HFFc6 (cell line): ENCODE measurements around the gene PRAME. TPM values are rescaled to one million over a fixed set of nuclear protein-coding genes. Genes with fewer than 3 reads are reported as not detected.

Experiments used
- DNase-seq: peaks from one replicate; pipeline ENCODE4 v3.0.0-alpha.2; 2018
- H3K27ac Mint-ChIP-seq: 2 replicates; pipeline ENCODE4 v1.8.0; 2020; ENCODE audit warnings: mild to moderate bottlenecking, mixed read lengths
- H3K27me3 Mint-ChIP-seq: 2 replicates; pipeline ENCODE4 v1.8.0; 2021; ENCODE audit warnings: mild to moderate bottlenecking, moderate library complexity, mixed read lengths; ENCODE audit not compliant: insufficient read depth
- H3K36me3 Mint-ChIP-seq: 2 replicates; pipeline ENCODE4 v1.8.0; 2021; ENCODE audit warnings: low read depth, mixed read lengths
- H3K4me1 Mint-ChIP-seq: 2 replicates; pipeline ENCODE4 v1.8.0; 2020; ENCODE audit warnings: low read depth, mixed read lengths
- H3K4me3 Mint-ChIP-seq: 2 replicates; pipeline ENCODE4 v1.8.0; 2020; ENCODE audit warnings: mild to moderate bottlenecking, moderate library complexity, mixed read lengths
- H3K9me3 Mint-ChIP-seq: 2 replicates; pipeline ENCODE4 v1.8.0; 2020; ENCODE audit warnings: mild to moderate bottlenecking, mixed read lengths
- total RNA-seq, 6 experiments: library from RNA; stranded (reverse); fragmentation: NEBNext Ultra II Directional; extraction: Animal tissue kit (Norgen Biotek cat#: 25700); gene quantifications; 2 replicates in 1 of 6; 3 replicates in 5 of 6; pipeline ENCODE4 v1.2.3, GENCODE V29; 2021
- TF ChIP-seq, protein P1 (sequence below): fragments of 200-600 bp; sonication (generic); IDR thresholded peaks from 2 replicates; pipeline ENCODE4 v1.5.0; 2021; ENCODE audit warnings: antibody characterized with exemption, mild to moderate bottlenecking

The PRAME gene
- total RNA-seq, 6 experiments from 2014 or later = not detected

DNA sequence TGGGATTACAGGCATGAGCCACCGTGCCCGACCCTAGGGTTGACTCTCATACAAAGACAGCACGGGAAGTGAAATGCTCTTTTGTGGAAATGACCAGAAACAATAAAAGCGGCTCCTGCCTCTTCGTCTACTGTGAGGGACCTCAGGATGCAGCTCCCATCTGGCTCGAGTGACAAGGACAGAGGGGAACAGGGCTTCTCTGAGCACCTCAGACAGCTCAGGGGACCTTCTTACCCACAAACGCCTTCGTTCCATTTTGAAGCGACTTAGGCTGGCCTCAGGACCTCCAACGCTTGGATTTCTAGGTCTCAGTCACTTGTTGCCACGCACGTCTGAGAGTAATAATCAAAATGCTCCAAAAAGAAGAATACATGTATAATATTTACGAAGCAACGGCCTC, 2.5 kb downstream of the PRAME start:
- no peak for DNase-seq
- TF ChIP-seq, protein P1, sequence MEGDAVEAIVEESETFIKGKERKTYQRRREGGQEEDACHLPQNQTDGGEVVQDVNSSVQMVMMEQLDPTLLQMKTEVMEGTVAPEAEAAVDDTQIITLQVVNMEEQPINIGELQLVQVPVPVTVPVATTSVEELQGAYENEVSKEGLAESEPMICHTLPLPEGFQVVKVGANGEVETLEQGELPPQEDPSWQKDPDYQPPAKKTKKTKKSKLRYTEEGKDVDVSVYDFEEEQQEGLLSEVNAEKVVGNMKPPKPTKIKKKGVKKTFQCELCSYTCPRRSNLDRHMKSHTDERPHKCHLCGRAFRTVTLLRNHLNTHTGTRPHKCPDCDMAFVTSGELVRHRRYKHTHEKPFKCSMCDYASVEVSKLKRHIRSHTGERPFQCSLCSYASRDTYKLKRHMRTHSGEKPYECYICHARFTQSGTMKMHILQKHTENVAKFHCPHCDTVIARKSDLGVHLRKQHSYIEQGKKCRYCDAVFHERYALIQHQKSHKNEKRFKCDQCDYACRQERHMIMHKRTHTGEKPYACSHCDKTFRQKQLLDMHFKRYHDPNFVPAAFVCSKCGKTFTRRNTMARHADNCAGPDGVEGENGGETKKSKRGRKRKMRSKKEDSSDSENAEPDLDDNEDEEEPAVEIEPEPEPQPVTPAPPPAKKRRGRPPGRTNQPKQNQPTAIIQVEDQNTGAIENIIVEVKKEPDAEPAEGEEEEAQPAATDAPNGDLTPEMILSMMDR = no peak
- no peak overlapping the region for H3K4me3 Mint-ChIP-seq
- no peaks in the 10 kb centered on the region for H3K4me1 Mint-ChIP-seq
- no peak overlapping the region for H3K27ac Mint-ChIP-seq
- peaks cover 19% of the 10 kb centered on the region for H3K9me3 Mint-ChIP-seq
- H3K27me3 Mint-ChIP-seq = peaks cover 4% of the 10 kb centered on the region; the same call in 1 of the 2 replicates
- no peaks in the 10 kb centered on the region for H3K36me3 Mint-ChIP-seq

DNA sequence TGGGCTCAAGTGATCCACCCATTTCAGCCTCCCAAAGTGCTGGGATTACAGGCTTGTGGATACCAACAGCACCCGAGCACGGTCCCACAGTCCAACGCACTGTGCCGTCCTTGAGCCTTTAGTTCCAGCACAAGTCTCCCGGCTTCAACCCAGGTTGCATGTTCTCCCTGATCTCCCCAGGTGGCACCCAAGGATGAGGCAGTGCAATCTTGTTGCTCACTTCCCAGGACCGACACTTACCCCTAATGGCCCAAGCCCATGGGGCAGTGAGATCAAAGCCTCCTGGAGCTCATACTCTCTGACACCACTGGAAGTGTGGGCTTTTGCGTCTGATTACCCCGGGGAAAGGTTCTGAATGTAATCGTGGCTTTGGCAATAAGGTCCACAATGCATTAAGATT, 3.5 kb downstream of the PRAME start:
- Mint-ChIP-seq H3K27me3 (peaks cover 7% of the 10 kb centered on the region), H3K36me3 (no peaks in the 10 kb centered on the region), H3K9me3 (peaks cover 19% of the 10 kb centered on the region), H3K4me3 (no peak overlapping the region), H3K4me1 (no peaks in the 10 kb centered on the region), H3K27ac (no peak overlapping the region)
- DNase-seq = no peak
- TF ChIP-seq, protein P1 = no peak

DNA sequence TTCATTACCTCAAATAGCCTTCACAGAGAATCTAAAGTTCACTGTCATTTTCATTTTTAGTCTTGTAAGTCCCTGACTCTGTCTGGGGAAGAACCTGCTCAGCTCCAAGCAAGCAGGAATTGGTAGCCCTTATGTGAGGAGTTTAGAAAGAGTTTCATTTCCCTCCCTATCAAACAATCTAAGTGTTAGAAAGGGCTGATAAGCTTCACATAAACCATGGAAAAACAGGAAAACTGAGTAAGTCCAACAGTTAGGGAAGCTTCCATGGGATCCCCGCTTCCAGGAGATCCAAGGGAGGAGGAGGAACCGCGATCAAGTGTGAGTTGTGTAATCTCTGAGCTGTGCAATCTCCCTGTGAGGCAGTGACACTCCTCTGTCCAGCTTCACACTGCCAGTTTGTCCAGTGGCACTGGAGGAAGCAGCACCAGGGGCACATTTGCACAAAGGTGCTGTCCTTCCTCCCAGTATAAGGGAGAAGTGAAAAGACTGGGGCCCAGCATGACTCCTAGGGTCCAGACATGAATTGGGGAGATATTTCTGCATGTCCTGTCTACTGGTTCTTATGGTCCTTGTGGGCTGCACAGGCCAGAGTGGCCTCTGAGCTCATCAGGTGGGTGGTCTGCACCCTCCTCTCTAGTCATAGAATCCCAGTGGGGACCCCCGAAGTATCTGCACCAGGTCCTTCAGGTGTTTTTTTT, 4.3 kb downstream of the PRAME start:
- DNase-seq = no peak

DNA sequence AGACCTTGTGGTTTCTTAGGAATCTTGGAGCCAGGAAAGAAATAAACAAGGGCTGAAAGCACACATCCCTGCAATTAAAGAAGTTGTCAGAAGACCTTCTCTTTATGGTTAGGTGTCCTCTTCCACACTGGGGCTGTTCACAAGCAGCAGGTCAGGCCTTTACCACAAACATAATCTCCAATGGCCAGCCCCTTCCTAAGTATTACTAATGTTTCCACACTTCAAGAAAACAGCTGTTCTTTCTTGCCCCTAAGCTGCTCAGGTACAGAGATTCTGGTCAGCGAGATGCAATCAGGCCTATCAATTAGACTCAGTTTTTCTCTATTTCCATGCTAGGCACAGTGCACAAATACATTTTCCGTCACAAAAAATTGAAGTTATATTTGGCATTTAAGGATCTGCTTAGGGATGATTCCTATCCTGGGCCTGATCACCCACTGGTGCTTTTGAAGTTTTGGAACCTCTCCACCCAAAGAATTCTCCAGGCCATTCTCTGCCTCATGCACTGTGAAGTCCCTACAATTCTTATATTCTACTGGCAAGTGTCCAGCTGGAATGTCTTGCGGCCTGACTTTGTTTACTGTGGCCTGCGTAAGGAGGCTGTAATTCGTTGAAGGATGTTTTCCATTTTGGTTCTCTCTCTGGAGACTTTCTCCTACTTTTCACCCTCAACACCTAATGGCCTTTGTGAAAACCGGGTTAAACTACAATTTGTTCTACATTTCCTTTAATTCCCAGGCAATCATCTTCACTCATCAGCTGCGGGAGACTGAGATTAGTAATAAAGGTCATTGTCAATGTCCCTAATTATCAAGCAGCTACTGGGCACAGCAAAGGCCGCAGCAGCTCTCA, 5.1 kb downstream of the PRAME start:
- H3K4me3 Mint-ChIP-seq = no peak overlapping the region
- peaks cover 10% of the 10 kb centered on the region; the same call in 1 of the 2 replicates for H3K9me3 Mint-ChIP-seq
- H3K27me3 Mint-ChIP-seq = peaks cover 12% of the 10 kb centered on the region
- H3K4me1 Mint-ChIP-seq = no peaks in the 10 kb centered on the region
- H3K27ac Mint-ChIP-seq = no peak overlapping the region
- TF ChIP-seq, protein P1 = no peak
- DNase-seq = no peak
- H3K36me3 Mint-ChIP-seq = no peaks in the 10 kb centered on the region

More for the DNA sequence above, 4.3 kb downstream of the PRAME start:
- TF ChIP-seq, protein P1 = no peak
- Mint-ChIP-seq H3K27ac (no peak overlapping the region), H3K4me1 (no peaks in the 10 kb centered on the region), H3K4me3 (no peak overlapping the region), H3K36me3 (no peaks in the 10 kb centered on the region), H3K9me3 (peaks cover 14% of the 10 kb centered on the region; the same call in 1 of the 2 replicates), H3K27me3 (peaks cover 10% of the 10 kb centered on the region)

DNA sequence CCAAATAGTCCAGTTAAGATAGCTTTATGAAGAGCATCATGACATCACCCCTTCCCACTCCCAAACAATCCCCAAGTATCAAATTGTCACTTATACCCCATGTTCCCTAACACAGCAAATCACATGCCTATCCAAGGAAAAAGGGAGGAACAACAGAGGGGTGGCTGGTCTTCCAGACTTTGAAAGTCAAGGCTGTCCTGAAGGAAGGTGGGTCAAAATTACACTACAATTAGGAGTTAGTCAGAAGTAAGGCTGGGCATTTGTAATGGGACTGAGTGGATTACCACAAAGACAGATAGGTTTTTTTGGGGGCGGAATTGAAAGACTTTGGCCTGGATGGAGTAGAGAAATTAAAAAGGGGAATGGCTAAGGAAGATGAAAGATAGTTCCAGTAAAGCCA, 5.9 kb downstream of the PRAME start:
- Mint-ChIP-seq H3K27me3 (peaks cover 14% of the 10 kb centered on the region), H3K36me3 (no peaks in the 10 kb centered on the region), H3K9me3 (peaks cover 10% of the 10 kb centered on the region; the same call in 1 of the 2 replicates), H3K4me3 (no peak overlapping the region), H3K4me1 (no peaks in the 10 kb centered on the region), H3K27ac (no peak overlapping the region)
- no peak for DNase-seq
- TF ChIP-seq, protein P1 = no peak
